ENCODE data around the gene MMP25. TPM values are rescaled to one million over a fixed set of nuclear protein-coding genes. Genes with fewer than 3 reads are reported as not detected.
"Not testable (repeated sequence)": the region's sequence is repeated elsewhere in the genome, so short reads cannot be mapped to it uniquely, and the experiment has no call there.

MMP25 gene
- polyA plus RNA-seq, 1 donor (not counting 4 experiments of a cell fraction or from before 2014, with no cell fraction given): 0.09 TPM

GRCh38 chr16:3066440-3066748 lies 20.0 kb downstream of the MMP25 start:
- no peaks in the 10 kb centered on the region for H3K79me2 ChIP-seq (ENCODE audit: control insufficient read depth, insufficient read depth, low read length)
- no peak overlapping the region for H3K4me2 ChIP-seq (ENCODE audit: control insufficient read depth, extremely low read depth, insufficient read depth, low read depth, low read length)
- no peaks in the 10 kb centered on the region for H3K9me3 ChIP-seq (ENCODE audit: control insufficient read depth, low read depth, low read length)
- peaks cover 5% of the 10 kb centered on the region for H3K4me1 ChIP-seq (ENCODE audit: control insufficient read depth, extremely low read depth, insufficient read depth, low read length)
- FAIRE-seq (no peak), DNase-seq (ENCODE audit: low read depth, low spot score) (no peak)
- dilution Hi-C loops (cut with MboI; ENCODE audit: extremely low pct_ligation_motif_present, low sequenced_read_pairs): no loop called here
- H3K36me3 ChIP-seq (ENCODE audit: control insufficient read depth in 2 of 2, extremely low read depth in 1 of 2, insufficient read depth in 2 of 2, low read length in 2 of 2): no peaks in the 10 kb centered on the region
- H3K27ac ChIP-seq (ENCODE audit: control insufficient read depth, insufficient read depth, low read length): no peak overlapping the region
- no peaks in the 10 kb centered on the region for H4K20me1 ChIP-seq (ENCODE audit: control insufficient read depth, extremely low read depth, insufficient read depth, low read length)
- H3K4me3 ChIP-seq (ENCODE audit: control insufficient read depth in 2 of 3, extremely low read depth in 1 of 3, insufficient read depth in 2 of 3, low read depth in 1 of 3, low read length in 3 of 3): no peak overlapping the region
- H3K9ac ChIP-seq (ENCODE audit: control insufficient read depth, extremely low read depth, insufficient read depth, low read length): no peak overlapping the region
- no peaks in the 10 kb centered on the region for H3K27me3 ChIP-seq (ENCODE audit: control insufficient read depth, extremely low read depth, insufficient read depth, low read length)
- H2AFZ ChIP-seq (ENCODE audit: control insufficient read depth, low read length): no peak overlapping the region
- H3K9me1 ChIP-seq (ENCODE audit: control insufficient read depth, extremely low read depth, insufficient read depth, low read length): no peaks in the 10 kb centered on the region
- TF ChIP-seq EZH2 (IDR thresholded peaks at IDR 0.05; ENCODE audit: low read length): no peak
- no peak for TF ChIP-seq CTCF (optimal IDR thresholded peaks at IDR 0.05 in 1 of 3, IDR thresholded peaks at IDR 0.05 in 1 of 3, conservative IDR thresholded peaks at IDR 0.05 in 1 of 3; ENCODE audit: extremely low read depth in 1 of 3, insufficient read depth in 2 of 3, low read length in 3 of 3)

GRCh38 chr16:3068487-3068886 lies 22.1 kb downstream of the MMP25 start:
- FAIRE-seq: no peak

GRCh38 chr16:3069146-3069545 lies 22.8 kb downstream of the MMP25 start:
- H3K79me2 ChIP-seq (ENCODE audit: control insufficient read depth, insufficient read depth, low read length); H3K4me1 ChIP-seq (ENCODE audit: control insufficient read depth, extremely low read depth, insufficient read depth, low read length); H3K4me3 ChIP-seq (ENCODE audit: control insufficient read depth in 2 of 3, extremely low read depth in 1 of 3, insufficient read depth in 2 of 3, low read depth in 1 of 3, low read length in 3 of 3); H3K4me2 ChIP-seq (ENCODE audit: control insufficient read depth, extremely low read depth, insufficient read depth, low read depth, low read length); dilution Hi-C loops (cut with MboI; ENCODE audit: extremely low pct_ligation_motif_present, low sequenced_read_pairs); H3K9ac ChIP-seq (ENCODE audit: control insufficient read depth, extremely low read depth, insufficient read depth, low read length); FAIRE-seq; H3K9me3 ChIP-seq (ENCODE audit: control insufficient read depth, low read depth, low read length); H2AFZ ChIP-seq (ENCODE audit: control insufficient read depth, low read length); H3K27ac ChIP-seq (ENCODE audit: control insufficient read depth, insufficient read depth, low read length); H3K9me1 ChIP-seq (ENCODE audit: control insufficient read depth, extremely low read depth, insufficient read depth, low read length); H4K20me1 ChIP-seq (ENCODE audit: control insufficient read depth, extremely low read depth, insufficient read depth, low read length); DNase-seq (ENCODE audit: low read depth, low spot score); H3K36me3 ChIP-seq (ENCODE audit: control insufficient read depth in 2 of 2, extremely low read depth in 1 of 2, insufficient read depth in 2 of 2, low read length in 2 of 2); H3K27me3 ChIP-seq (ENCODE audit: control insufficient read depth, extremely low read depth, insufficient read depth, low read length): not testable (repeated sequence)

More at GRCh38 chr16:3068487-3068886, 22.1 kb downstream of the MMP25 start:
- Histone ChIP-seq H3K9me3 (ENCODE audit: control insufficient read depth, low read depth, low read length) (no peaks in the 10 kb centered on the region), H4K20me1 (ENCODE audit: control insufficient read depth, extremely low read depth, insufficient read depth, low read length) (no peaks in the 10 kb centered on the region), H3K4me3 (ENCODE audit: control insufficient read depth in 2 of 3, extremely low read depth in 1 of 3, insufficient read depth in 2 of 3, low read depth in 1 of 3, low read length in 3 of 3) (no peak overlapping the region), H3K9ac (ENCODE audit: control insufficient read depth, extremely low read depth, insufficient read depth, low read length) (no peak overlapping the region), H3K27ac (ENCODE audit: control insufficient read depth, insufficient read depth, low read length) (no peak overlapping the region), H2AFZ (ENCODE audit: control insufficient read depth, low read length) (no peak overlapping the region), H3K9me1 (ENCODE audit: control insufficient read depth, extremely low read depth, insufficient read depth, low read length) (no peaks in the 10 kb centered on the region), H3K27me3 (ENCODE audit: control insufficient read depth, extremely low read depth, insufficient read depth, low read length) (no peaks in the 10 kb centered on the region), H3K4me2 (ENCODE audit: control insufficient read depth, extremely low read depth, insufficient read depth, low read depth, low read length) (no peak overlapping the region), H3K36me3 (ENCODE audit: control insufficient read depth in 2 of 2, extremely low read depth in 1 of 2, insufficient read depth in 2 of 2, low read length in 2 of 2) (no peaks in the 10 kb centered on the region), H3K4me1 (ENCODE audit: control insufficient read depth, extremely low read depth, insufficient read depth, low read length) (peaks cover 5% of the 10 kb centered on the region), H3K79me2 (ENCODE audit: control insufficient read depth, insufficient read depth, low read length) (no peaks in the 10 kb centered on the region)
- DNase-seq (ENCODE audit: low read depth, low spot score): no peak
- dilution Hi-C loops (cut with MboI; ENCODE audit: extremely low pct_ligation_motif_present, low sequenced_read_pairs): no loop called here
- no peak for TF ChIP-seq CTCF (optimal IDR thresholded peaks at IDR 0.05 in 1 of 3, IDR thresholded peaks at IDR 0.05 in 1 of 3, conservative IDR thresholded peaks at IDR 0.05 in 1 of 3; ENCODE audit: extremely low read depth in 1 of 3, insufficient read depth in 2 of 3, low read length in 3 of 3)
- no peak for TF ChIP-seq EZH2 (IDR thresholded peaks at IDR 0.05; ENCODE audit: low read length)

All from keratinocyte (primary cell).